ENCODE data around the gene CD48. TPM values are rescaled to one million over a fixed set of nuclear protein-coding genes. Genes with fewer than 3 reads are reported as not detected.

The CD48 gene
- total RNA-seq, 1 donor from 2014 or later: not detected

GRCh38 chr1:160685266-160685665 lies 26.4 kb downstream of the CD48 start:
- no peak overlapping the region for H3K27ac Mint-ChIP-seq
- DNase-seq (ENCODE audit: extremely low spot score, unreplicated experiment): no peak
- H3K9me3 Mint-ChIP-seq: peaks cover 10% of the 10 kb centered on the region
- H3K36me3 Mint-ChIP-seq: no peaks in the 10 kb centered on the region
- H3K4me3 Mint-ChIP-seq: no peak overlapping the region
- no peak for TF ChIP-seq CTCF (conservative IDR thresholded peaks at IDR 0.05)
- H3K27me3 Mint-ChIP-seq: peaks cover 14% of the 10 kb centered on the region
- H3K4me1 Mint-ChIP-seq (ENCODE audit: unreplicated experiment): no peaks in the 10 kb centered on the region

GRCh38 chr1:160682983-160683865 lies 28.4 kb downstream of the CD48 start:
- H3K27ac Mint-ChIP-seq: no peak overlapping the region

GRCh38 chr1:160681891-160682140 lies 29.8 kb downstream of the CD48 start:
- Mint-ChIP-seq H3K36me3 (no peaks in the 10 kb centered on the region), H3K9me3 (peaks cover 10% of the 10 kb centered on the region), H3K4me3 (no peak overlapping the region), H3K4me1 (ENCODE audit: unreplicated experiment) (no peaks in the 10 kb centered on the region), H3K27ac (no peak overlapping the region), H3K27me3 (peaks cover 28% of the 10 kb centered on the region)
- no peak for TF ChIP-seq CTCF (conservative IDR thresholded peaks at IDR 0.05)
- no peak for DNase-seq (ENCODE audit: extremely low spot score, unreplicated experiment)

More at GRCh38 chr1:160682983-160683865, 28.4 kb downstream of the CD48 start:
- Mint-ChIP-seq H3K36me3 (no peaks in the 10 kb centered on the region), H3K4me3 (no peak overlapping the region), H3K9me3 (peaks cover 10% of the 10 kb centered on the region), H3K27me3 (peaks cover 23% of the 10 kb centered on the region), H3K4me1 (ENCODE audit: unreplicated experiment) (no peaks in the 10 kb centered on the region)
- DNase-seq (ENCODE audit: extremely low spot score, unreplicated experiment): no peak
- TF ChIP-seq CTCF (conservative IDR thresholded peaks at IDR 0.05): no peak

- H3K27me3 Mint-ChIP-seq: peaks cover 28% of the 10 kb centered on the region
- H3K4me3 Mint-ChIP-seq: no peak overlapping the region
- H3K9me3 Mint-ChIP-seq: peaks cover 7% of the 10 kb centered on the region
- no peaks in the 10 kb centered on the region for H3K36me3 Mint-ChIP-seq
- peak; percentile 75 for TF ChIP-seq CTCF (conservative IDR thresholded peaks at IDR 0.05)
- H3K27ac Mint-ChIP-seq: peak overlapping the region; percentile 10
- no peak for DNase-seq (ENCODE audit: extremely low spot score, unreplicated experiment)
- no peaks in the 10 kb centered on the region for H3K4me1 Mint-ChIP-seq (ENCODE audit: unreplicated experiment)
These were observed 30.3 kb downstream of the CD48 start for GRCh38 chr1:160681066-160681890.

GRCh38 chr1:160680399-160680798 lies 31.2 kb downstream of the CD48 start:
- H3K4me3 Mint-ChIP-seq: no peak overlapping the region
- DNase-seq (ENCODE audit: extremely low spot score, unreplicated experiment): no peak
- H3K4me1 Mint-ChIP-seq (ENCODE audit: unreplicated experiment): no peaks in the 10 kb centered on the region

More at GRCh38 chr1:160680399-160680798, 31.2 kb downstream of the CD48 start:
- no peaks in the 10 kb centered on the region for H3K36me3 Mint-ChIP-seq
- no peak for TF ChIP-seq CTCF (conservative IDR thresholded peaks at IDR 0.05)
- no peak overlapping the region for H3K27ac Mint-ChIP-seq
- peaks cover 4% of the 10 kb centered on the region for H3K9me3 Mint-ChIP-seq
- H3K27me3 Mint-ChIP-seq: peaks cover 28% of the 10 kb centered on the region

Data from type B pancreatic cell (in vitro differentiated cells).